ENCODE results near the gene F8.
A peak's percentile ranks its signal among the peaks of the same experiment; 100 is the strongest.

F8 gene

DNA sequence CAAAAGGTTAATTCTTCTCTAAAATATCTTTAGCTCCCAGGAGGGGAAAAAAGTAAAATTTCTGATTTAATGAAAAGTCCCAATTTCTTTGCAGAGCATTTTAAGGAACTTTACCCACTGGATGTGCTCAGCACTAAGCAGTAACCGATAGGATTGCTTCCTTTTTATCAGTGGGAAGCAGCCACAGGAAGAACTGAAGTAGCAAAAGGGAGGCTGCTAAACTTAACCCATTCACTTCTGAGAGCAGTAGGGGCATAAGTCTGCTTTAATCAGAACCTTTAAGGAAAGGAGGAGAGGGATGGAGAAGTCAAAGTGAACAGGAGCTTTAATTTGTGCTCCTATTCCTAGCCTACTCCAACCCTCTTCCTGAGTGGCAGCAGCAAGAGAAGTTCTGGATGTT lies at the start of gene F8:
Gene F8, minus strand, starts transcription at position 139 of the 400 bp plus-strand sequence. CDS start 171 bp downstream, outside the sequence.
- no peak for DNase-seq

DNA sequence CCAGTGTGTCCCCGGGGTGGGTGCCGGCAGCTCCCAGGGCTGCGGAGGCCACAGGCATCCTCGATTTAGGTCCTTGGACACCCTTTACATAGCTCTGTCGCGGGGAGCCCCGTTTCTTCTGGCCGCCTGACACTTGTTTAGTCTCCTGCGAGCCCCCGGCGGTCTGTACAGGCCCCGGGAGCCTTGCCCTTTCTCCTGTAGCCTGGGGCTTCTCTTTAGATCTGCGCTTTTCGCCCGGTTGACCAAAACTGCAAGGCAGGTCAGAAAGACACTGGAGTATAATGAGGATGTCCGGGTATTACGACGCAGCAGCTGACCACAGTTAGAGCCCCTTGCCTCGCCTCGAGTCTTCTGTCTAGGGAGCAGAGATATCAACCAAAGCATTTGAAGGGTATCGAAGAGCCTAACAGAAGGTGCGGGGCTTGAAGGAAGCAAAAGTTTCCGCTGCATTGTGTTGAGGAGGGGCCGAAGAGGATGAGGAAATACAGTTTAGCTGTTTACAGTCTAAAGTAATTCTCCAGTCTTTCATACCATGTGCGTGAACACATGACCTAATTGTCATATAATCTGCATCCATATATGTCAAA lies 49.3 kb upstream of the F8 start:
- DNase-seq = peak in 3 of 6 experiments; percentile 2 to 72 (median 28)

DNA sequence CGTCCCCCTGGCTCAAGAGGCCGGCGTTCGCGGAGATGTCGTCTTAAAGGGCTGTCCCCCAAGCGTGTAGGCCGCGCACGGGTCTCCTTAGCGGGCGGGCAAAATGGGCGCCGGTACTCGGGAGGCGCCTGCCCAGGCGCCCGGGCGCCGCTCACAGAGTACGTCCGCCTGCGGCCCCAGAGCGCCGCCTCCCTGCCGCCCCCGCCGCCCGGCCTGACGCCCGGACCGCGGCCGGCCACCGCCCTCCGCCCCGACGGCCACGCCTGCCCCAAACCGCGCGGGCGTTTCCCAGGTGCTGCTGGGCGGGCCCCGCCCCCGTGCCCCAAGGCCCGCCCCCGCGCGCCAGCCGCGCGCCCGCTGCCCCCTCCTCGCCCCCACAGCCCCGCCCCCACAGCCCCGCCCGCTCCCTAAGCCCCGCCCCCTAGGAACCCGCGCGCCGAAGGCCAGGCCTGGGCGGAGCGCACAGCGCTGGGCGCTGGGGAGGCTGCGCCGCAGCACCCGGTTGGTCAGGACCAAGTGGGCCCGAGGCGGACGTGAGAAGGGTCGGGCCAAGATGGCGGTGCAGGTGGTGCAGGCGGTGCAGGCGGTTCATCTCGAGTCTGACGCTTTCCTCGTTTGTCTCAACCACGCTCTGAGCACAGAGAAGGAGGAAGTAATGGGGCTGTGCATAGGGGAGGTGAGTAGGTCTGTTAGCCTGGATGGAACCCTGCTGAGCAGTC lies 48.6 kb upstream of the F8 start, which contains the start of the genes BRCC3, CMC4 and MTCP1:
Gene BRCC3, plus strand, starts transcription at position 534 of the 719 bp plus-strand sequence. Its CDS starts 20 bp downstream, at position 554.
Gene CMC4, minus strand, starts transcription at position 162 of the 719 bp plus-strand sequence. CDS start 7,113 bp downstream, outside the sequence.
Gene MTCP1, minus strand, starts transcription at position 162 of the 719 bp plus-strand sequence. CDS start 5,126 bp downstream, outside the sequence.
- DNase-seq = peak; percentile 70 to 80 (median 73)

DNA sequence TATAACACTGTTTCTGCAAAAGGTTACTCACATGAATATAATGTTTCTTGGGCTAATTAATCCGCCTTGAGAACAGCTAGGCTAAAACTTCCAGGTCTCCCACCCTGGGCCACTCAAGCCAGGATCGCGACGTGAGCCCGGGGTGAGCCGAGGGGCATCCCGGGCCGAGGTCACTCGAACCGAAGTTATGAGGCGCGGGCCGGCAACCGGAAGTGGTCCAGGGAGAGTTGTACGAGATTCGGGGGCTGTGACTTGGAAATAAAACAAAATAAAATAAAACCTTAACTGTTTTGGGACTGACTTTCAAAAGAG lies 48.1 kb upstream of the F8 start:
- peak in 1 of 6 experiments; percentile 40 for DNase-seq

DNA sequence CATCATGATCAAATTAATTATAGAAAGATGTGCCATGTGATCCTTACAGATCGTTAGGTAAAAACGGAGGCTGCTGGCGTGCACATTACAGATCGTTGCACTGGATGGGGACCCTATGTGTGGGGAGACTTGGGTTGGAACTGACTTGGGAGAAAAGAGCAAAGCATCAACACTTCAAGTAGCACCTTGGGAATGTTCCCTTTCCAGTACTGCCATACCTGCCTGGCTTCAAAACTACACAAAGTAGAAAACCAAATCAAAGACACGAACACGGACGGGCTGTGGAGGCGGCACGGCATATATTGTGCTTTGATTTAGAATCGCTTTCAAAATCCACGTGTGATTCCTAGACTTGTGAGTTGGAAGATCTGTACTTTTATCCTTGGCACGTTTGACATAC lies 47.5 kb upstream of the F8 start:
- no peak for DNase-seq

DNA sequence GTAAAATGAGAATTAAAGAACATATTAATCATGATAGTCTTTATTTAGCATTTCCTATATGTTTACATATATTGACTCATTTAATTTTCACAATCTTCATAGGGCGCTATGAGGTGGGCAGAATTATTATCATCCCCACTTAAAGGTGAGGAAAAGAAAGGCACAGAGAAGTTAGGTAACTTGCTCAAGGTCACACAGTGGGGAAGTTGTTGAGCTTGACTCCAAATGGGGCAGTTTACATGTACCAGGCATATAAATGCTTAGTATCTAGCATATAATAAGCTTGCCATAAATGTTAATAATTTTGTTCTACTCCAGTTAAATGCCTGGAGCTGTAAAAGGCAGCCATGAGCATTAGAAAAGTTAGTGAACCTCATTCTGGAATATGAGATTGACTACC lies 46.9 kb upstream of the F8 start:
- no peak for DNase-seq

DNA sequence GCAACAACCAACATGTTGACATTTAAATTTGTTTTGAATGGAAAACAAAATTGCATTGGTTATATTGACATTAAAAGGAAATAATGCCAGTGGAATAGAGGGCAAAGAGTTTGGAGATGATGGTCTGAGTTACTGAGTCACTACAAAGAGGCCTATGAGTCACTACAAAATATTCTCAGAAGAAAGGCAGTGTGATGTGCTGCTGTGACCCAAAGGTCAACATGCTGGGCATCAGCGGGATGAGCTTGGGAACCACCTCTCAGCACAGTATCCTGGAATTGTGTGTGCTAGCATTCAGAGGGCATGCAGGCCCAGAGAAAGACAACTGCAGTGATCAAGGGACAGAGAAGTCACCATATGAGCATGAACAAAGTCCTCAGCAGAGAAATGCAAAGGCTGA lies 45.6 kb upstream of the F8 start:
- DNase-seq = no peak

DNA sequence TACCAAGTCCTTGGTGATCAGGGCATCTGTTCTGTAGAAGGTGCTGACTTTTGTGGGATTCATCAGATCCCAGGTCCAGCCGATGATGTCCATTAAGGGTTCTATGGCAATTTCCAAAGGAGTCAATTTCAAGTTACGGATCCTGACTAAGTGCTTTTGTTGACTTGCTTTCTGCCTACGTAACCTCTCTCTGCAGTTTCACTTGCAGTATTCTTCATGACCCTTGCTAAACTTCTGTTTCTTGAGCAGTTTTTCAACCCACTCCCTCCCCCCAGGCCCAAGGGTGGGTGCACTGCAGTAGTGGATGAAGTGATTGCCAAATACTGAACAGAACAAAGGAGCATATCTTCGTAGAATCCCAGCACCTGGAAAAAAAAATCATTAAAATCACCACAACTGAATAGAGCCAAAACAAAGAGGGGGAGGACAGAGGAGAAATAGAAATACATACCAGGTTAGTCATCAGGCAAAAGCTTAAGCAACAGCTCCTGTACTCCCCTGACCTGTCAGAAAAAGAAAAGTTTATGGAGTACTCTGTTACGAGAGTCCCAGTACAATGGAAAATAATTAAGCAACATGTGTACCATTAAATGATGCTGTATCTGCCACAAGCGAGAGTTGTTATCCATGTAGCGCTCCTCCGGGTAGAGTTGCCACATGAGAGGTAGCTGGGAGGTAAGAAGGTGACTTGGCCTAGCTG lies 42.7 kb upstream of the F8 start:
- DNase-seq = no peak

DNA sequence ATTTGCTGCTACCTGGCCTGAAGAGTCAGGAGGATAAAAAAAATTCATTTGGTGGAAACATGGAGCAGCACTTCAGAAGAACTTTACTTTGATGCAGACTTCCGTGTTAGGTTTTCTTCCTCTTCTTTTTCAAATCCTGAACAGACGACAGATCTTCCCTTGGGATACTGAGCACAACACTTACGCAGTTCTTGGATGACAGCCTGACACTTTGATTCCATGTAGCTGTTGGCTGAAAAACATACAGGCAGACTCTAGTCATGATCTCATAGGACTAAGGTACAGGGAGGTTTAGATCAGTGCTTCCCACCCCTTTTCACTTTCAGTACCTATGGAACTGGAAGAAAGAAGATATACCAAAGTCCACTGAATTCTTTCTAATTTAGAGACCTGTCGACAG lies 39.2 kb upstream of the F8 start:
- no peak for DNase-seq

DNA sequence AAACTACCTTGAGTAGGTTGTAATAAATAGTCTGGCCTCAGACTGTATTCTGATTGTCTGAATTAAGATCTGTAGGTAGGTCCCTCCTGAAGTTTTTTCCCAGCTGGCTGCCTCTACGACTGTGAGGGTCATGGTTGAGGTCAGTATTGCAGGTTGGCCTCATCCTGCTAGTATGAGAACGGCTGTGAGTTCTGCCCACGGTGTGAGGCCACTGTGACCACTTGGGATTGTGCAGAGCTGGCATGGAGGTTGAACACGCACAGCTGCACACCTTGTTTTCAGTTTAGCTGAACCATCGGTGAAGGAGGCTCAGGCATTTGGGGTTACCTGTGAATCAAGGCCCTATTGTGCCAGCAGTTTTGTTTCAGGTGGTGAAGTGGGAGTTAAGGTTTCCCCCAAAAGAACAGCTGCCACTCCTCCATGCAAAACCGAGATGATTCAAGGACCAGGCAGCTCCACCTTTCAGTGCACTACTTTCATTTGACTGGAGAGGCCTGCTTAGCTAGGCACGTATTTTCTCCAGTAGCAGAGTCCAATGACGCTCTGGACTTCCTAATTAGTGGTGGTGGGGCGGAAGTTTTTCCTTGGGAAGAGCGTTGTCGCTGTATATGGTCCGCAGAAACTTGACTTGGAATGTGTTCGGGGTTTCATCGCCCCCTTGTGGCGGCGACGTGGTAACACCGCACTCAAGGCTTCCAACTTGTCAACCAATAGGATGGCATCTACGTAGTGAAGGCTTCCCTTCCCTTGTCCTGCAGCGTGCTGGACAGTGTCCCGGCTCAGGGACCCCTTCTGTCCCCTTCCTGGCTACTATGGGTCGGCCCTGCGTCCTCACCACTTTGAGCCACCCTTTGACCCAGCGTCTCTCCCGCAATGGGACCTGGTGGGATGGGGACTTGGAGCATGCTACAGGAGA lies 34.6 kb upstream of the F8 start:
- peak; percentile 14 to 55 (median 43) for DNase-seq

DNA sequence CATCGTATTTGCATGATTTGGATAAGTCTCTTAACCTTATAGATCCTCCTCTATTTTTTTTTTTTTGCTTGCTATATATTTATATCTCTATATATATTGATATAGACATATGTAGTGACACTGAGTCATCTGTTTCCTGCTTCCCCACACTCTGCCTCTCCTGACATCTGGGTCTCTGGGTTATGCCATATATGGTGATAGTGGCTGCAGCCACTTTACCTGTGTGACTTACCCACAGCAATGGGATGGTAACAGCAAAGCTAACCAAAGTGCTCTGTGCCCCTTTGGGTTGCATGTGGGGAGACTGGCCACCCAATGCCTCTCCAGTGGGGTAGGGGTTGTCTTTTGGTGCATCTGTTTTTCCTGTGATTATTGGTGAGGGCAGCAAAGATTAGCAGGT lies 33.9 kb upstream of the F8 start:
- no peak for DNase-seq

DNA sequence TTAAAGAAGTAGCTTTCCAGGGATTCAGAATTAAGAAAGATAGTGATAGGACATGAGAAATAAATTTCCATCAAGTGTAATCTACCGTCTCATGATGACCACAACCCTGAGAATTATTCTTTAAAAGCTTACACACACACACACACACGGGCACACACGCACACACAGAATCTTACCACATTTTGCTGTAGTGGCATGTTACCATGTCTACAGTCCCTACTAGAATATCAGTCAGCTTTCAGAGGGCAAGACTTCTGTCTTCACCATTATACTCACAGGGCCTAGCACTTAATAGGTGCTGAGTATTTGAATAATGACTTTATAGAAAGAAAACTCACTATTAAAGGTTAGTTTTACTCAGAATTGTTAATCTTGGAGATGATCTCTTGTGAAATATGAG lies 33.0 kb upstream of the F8 start:
- DNase-seq = no peak

DNA sequence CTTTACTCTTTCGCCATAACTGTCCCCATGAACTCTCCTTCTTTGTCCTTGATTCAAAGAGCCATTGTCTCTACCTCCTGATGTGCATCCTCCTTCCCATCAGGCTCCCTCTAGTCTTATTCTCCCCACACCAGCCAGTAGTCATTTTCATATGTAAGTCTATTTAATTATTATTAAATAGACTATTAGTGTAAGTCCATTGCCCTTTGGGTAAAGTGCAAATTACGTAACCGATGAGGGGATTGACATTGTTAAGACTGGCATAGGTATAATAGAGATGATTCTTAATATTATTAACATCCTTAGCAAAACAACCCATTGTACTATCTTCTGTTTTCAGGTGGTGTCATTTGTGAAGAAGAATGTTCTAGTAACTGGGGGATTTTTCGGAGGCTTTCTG lies 31.7 kb upstream of the F8 start:
- DNase-seq = no peak

DNA sequence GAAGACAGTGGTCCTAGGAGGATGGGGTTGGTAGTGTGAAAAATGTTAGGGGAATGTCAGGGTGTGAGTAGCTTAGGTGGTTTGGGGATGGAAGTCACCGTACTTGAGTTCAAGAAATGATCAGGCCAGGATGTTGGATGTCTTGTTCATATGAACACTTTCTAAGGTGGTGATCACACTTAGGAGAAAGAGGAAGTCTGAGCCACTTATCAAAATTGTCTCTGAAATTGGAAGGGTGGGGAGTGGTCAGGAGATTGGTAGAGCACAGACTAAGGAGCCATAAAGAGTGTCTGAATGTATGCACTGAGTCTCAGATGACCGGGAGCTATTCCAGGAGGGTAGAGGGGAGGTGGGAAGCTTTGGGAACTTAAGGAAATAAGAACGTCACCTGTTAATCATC lies 31.1 kb upstream of the F8 start:
- no peak for DNase-seq

DNA sequence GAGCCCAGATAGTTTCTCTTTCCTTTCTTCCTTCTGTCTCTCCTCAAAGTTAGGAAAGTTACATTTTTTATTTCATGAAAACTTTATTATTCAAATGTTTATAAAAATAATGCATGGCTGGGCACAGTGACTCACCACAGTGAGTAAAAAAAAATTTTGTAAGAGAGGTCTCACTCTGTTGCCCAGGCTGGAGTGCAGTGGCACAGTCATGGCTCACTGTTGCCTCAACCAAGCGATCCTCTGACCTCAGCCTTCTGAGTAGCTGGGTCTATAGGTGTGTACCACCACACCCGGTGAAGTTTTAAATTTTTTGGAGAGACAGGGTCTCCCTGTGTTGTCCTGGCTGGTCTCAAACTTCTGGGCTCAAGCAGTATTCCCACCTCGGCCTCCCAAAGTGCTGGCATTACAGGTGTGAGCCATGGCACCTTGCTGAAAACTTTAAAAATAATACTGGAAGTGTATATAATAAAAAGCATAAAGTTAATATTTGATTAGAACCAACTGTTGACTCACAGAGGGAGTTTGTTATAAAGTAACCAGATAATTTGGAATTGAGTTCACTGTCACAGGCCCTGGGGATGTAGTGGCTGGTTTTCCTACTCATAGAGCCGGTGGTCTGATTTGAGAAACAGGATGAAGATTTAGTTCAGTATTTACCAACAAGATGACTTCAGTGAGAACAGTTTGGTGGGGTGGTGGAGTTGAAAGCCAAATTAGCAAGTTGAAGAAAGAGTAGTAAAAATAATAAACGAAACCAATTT lies 30.4 kb upstream of the F8 start:
- DNase-seq = no peak

DNA sequence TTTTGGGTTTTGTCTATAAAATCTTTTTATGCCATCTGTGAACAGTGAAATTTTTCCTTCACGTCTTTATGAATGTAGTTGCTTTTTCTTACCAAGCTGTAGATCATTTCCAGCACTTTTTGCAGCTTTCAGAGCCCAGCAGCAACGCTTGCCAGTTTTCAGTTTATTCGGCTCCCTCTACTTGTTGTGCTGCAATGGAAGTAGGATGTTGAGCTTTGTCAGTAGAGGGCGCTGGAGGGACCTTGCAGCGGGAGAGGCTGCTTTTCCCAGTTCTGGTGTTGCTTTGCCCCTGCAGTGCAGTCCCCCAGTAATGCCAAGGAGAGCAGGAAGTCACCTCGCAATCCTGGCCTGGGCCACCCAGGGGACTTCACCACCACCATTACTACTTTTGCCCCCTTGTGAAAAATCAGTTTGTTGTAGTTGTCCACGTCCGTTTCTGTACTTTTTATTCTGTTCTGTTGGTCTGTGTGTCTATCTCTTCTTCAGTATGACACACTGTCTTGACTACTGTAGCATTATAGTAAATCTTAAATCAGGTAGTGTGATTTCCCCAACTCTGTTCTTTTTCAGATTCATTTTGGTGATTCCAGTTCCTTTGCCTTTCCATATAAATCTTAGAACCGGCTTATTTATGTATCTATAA lies 26.6 kb upstream of the F8 start:
- peak; percentile 2 to 54 (median 41) for DNase-seq

DNA sequence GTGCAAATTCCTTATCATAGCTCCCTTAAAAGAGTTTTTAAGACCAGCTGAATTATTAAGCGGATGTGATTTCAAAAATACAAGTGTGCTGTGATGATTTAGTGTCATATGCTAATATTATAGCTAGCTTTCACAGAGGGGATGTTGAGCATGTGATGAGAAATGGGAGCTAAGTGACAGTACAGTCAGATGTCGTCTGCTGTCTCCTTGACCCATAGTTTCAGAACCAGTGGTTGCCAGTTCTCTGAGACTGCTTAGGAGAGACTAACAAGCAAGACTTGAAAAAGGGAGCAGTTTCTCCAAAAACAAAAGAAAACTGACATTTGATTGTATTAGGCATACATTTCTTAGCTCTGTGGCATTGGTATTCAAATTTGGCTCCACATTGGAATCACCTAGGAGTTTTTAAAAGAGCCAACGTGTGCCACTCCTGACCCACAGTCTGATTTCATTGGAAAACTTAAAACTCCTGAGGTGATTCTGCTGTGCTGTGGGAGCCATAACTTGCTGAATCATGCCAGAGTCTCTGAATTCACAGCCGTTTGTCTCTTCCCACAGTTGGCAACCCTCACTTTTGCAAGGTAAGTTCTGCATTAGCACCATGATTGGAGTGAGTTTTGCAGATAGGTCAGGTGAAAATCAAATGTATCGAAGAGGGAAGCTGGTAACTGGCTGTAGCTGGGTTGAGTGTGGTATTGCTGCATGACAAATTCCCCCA lies 24.4 kb upstream of the F8 start:
- DNase-seq = no peak

DNA sequence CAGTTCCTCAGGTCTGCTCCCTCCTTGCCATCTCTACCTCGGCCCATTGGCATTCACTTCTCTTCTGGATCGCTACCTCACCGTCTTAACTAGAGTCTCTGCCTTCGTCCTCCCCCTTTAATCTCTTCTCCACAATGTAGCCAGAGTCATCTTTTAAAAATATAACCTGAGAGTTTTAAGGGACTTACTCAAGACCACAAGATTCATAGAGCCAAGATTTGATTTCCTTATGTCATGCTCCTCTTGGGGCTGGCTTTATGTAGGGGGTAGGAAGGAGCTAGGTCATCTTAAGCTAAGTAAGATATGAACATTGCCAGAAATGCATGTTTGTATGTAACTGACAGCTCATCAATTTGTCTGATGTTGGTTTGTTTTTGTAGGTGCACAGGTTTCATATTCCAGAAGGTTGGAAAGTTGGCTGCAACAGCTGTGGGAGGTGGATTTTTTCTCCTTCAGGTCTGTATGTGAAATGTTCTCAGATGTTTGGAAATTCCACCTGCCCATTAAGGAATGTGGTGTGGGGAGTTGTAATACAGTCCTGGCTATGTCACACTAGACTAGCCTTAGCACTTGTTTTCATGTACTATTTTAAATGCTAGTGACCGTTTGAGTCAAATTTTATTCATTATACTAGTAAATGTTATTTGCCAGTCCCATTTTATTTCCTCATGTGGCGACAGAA lies 23.7 kb upstream of the F8 start:
- no peak for DNase-seq

DNA sequence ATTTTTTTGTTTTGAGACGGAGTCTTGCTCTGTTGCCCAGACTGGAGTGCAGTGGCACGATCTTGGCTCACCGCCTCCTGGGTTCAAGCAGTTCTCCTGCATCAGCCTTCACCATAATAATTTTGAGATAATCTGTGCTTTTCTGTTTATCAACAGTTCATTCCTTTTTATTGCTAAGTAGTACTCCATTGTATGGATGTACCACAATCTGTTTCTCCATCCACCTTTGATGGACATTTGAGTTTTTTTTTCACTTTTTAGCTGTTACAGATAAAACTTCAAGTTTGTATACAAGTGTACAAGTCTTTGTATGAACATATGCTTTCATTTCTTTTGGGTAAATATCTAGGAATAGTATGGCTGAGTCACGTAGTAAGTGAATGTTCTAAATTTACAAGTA lies 13.2 kb upstream of the F8 start:
- DNase-seq = no peak

DNA sequence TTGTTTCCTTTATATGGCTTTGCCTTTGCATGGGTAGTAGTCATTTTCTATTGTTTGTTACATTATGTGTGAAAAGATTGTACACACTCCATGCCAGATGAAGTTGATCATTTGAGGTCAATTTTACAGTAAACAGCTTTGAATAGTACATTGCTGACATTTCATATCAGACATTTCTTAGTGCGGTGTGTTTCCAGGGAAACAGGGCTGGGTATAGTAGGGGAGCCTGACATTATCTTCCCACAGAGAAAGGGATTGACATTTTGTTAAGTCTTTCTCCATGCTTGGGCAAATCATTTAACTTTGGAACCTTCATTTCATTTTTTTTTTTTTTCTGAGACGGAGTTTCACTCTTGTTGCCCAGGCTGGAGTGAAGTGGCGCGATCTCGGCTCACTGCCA lies 9.1 kb upstream of the F8 start:
- DNase-seq = no peak
